H1 (cell line): ENCODE results near the gene FARP2. TPM values are rescaled to one million over a fixed set of nuclear protein-coding genes. Genes with fewer than 3 reads are reported as not detected.

ENCODE experiments used
- HDAC2 ChIP-seq, 2 experiments: fragments of 300-600 bp in 1 of 2; sonication (generic) in 1 of 2; IDR thresholded peaks; 2 replicates each; pipeline ENCODE4 v1.6.1; 2011 to 2012; ENCODE audit warnings: low read depth in 2 of 2, low read length in 2 of 2, mild to moderate bottlenecking in 2 of 2, moderate library complexity in 2 of 2, borderline replicate concordance in 1 of 2, inconsistent platforms in 1 of 2
- JUND ChIP-seq: IDR thresholded peaks from 2 replicates; pipeline ENCODE4 v1.6.1; 2011; ENCODE audit warnings: mild to moderate bottlenecking, improper control_type of control experiment, low read length
- PHF8 ChIP-seq: fragments of 200-600 bp; sonication (generic); conservative IDR thresholded peaks from 2 replicates; pipeline ENCODE4 v1.7.1; 2012; ENCODE audit warnings: low read depth, mild to moderate bottlenecking, inconsistent platforms, low read length, moderate library complexity
- SP2 ChIP-seq: IDR thresholded peaks from 2 replicates; pipeline ENCODE4 v1.6.1; 2012; ENCODE audit warnings: mild to moderate bottlenecking, low read length, inconsistent platforms
- SP4 ChIP-seq: IDR thresholded peaks from 2 replicates; pipeline ENCODE4 v1.6.1; 2012; ENCODE audit warnings: low read length, inconsistent platforms
- TAF1 ChIP-seq: IDR thresholded peaks from 2 replicates; pipeline ENCODE4 v1.6.1; 2011; ENCODE audit warnings: mild to moderate bottlenecking, low read depth, low read length
- polyA plus RNA-seq, 7 experiments: library from polyadenylated mRNA; depleted of rRNA in 3 of 7; stranded (reverse) in 5 of 7; unstranded in 2 of 7; fragments of >200 nt in 5 of 7; fragments of 200-250 nt in 2 of 7; gene quantifications; 1 replicate in 5 of 7; 2 replicates in 1 of 7; 4 replicates in 1 of 7; pipeline versions ENCODE4 v1.2.1 to v1.2.3, GENCODE V29; 2011 to 2013; ENCODE audit warnings: missing spikeins in 2 of 7, mixed read lengths in 2 of 7
- total RNA-seq: library from RNA; stranded (reverse); fragmentation: NEBNext Ultra II Directional; extraction: Animal tissue kit (Norgen Biotek cat#: 25700); gene quantifications from 2 replicates; pipeline ENCODE4 v1.2.1, GENCODE V29; 2021

The FARP2 gene
- total and polyA plus RNA-seq, 2 of the 8 experiments (the other 6 are each of a cell fraction or from before 2014, with no cell fraction given), result 12.4 to 33.4 TPM

DNA sequence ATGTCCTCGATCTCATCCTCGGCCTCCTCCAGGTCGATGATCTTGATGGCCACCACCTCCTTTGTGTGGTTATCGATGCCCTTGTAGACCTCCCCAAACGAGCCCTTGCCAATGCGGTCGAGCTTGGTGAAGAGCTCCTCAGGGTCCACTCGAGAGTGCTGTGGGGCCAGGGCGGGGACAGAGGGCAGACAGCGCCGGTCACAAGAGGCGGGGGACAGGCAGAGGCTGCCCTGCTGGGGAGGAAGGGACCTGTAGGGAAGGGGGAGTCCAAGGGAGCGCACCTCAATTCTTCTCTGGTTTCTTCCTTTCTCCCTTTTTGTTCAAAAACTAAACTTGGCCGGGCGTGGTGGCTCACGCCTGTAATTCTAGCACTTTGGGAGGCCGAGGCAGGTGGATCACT lies 145.5 kb downstream of the FARP2 start (continued):
- TF ChIP-seq SP4 (no peak), JUND (no peak), SP2 (no peak), HDAC2 (IDR thresholded peaks at IDR 0.05; ENCODE audit: borderline replicate concordance in 1 of 2, low read depth in 2 of 2, low read length in 2 of 2) (no peak), PHF8 (no peak), TAF1 (no peak)
